NCI-H1417 treated with DMSO at 0.1 percent for 48 hours (cell line): ENCODE results near the gene POFUT2.

Experiments used
- DNase-seq: peaks from one replicate; lab custom pipeline; 2025; lab: John Stamatoyannopoulos, UW

The POFUT2 gene

DNA sequence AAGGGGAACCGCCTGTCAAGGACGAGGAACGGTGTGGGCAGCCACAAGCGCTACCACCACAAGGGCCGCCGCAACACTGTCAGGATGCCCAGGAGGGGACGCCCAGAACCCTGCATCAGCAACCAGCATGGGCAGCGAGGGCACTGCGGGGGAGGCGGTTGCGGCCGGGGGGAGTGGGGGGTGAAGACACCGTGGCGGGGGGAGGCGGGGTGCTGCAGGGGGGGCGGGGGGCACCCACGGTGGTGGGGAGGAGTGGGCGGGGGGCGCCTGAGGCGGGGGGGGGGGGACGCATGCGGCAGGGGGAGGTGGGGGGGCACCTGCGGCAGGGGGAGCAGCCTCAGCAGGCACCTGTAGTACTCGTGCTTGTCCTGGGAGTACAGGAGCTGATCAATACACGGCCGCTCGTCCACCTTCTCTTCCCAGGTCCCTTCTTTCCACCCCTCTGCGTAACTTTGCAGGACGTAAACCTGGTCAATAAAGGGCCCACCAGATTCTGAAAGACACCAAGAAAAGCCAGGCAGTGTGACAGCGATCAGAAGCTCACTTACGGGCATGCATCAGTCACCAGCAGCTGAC, 4.6 kb downstream of the POFUT2 start:
- DNase-seq: no peak

DNA sequence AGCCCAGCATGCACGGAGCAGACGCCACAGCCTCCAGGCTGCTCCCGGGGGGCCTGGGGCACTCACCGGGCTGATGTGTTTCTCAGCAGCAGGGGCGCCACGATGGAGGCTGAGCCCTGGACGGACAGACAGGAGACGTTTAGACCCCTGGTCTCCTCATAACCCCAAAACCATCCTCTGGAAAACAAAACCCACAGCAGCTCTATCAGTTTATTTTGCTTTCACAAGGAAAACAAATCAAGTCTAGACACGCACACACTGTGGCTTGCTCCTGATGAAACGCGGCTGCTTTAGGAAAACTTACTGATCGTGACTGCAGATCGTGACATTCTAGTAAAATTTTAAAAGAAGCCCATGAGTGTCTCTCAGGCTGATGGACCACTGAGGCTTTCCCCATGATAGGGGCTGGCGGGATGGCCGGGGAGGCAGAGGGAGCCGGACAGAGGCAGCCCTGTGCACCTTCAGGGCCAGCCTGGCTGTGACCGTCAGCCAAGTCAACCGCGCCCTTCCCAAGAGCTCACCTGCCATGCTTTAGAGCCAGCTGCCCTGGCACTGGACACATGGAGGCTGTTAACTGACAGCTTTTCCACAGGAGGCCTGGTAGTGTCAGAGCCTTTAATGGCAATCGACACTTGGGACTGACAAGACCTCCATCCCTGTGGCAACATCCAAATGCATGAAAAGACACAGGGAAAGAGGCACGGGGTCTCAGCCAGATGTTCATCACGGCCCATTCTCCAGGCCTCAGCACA, 5.2 kb downstream of the POFUT2 start:
- no peak for DNase-seq

DNA sequence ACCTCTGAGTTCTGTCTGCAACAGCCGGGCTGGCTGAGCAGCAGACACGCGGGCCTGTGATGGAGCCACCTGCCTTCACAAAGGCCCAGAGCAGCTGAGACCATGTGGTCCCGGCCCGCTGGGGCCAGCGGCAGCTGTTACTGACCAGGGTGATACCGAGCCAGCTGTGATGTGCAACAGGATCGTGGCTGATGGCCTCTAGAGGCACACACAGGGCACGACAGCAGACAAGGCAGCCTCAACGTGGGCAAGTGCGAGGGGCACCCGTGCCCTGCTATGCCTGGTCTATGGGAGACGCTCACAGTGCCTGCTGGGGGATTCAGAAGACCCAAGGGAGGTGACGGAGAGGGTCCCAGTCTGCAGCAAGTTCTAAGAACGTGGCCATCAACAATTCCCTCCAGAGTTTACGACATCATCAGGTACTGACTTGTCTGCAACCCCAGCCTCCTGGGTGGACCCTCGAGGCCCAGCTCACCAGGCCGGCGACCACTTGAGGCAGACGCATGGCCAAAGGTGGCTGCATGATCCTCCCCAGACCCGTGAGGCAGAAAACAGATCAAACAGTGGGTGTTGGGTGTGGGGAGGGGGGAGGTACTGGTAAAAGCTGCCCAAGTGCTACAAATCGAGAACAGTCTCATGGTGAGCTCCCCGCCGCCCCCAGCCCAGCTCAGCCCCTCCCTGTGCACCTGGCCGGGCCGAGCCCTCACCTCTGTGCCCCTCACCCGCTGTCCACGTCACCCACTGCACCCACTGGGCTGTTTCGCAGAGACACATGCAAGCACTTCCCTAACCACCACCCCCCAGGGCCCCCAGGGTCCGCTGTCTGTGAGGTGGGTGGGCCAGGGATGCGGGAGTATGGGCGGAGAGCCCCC, 6.0 kb downstream of the POFUT2 start:
- DNase-seq: no peak

DNA sequence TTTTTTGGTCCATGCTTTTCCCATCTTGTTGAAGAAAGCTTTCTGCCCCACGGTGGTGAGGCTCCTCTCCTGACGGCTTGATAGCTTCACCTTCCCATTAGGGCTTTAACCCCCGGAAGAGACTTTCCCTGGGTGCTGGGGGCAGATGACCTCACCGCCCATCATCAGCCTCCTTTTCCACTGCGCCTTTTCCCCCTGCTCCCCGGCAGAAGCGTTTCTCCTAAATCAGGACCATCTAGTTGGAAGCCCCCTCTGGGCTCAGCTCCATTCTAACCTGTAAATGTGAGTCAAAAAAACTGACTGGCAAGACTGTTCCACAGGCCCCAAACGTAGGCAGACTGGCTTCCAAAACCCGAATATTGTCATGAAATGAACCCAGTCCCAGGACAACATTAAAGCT, 6.7 kb downstream of the POFUT2 start:
- no peak for DNase-seq

DNA sequence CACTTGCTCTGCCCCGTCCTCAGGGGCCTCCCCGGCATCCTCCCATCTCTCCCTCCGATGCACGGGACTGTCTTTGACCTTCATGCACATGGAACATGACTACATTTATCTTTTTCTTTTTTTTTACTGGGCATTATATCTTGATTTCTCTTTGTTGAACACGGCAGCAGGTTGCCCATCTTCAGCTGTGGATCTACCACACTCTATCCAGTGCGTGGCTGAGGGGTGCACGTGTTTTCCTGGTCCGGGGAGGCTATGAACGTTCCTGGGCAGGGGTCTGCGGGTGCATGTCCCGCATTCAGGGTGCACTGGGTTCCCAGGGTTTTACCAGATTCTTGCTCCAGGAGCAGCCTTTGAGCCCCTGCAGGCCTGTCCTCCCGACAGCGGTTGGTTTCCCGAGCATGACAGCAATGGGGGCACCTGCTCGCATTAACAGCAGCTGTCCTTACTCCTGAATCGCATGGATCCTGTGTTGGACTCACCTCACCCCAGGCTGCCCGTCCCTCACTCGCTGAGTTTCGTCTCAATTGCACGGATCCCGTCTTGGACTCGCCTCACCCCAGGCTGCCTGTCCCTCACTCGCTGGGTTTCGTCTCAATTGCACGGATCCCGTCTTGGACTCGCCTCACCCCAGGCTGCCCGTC, 7.4 kb downstream of the POFUT2 start:
- DNase-seq: no peak

DNA sequence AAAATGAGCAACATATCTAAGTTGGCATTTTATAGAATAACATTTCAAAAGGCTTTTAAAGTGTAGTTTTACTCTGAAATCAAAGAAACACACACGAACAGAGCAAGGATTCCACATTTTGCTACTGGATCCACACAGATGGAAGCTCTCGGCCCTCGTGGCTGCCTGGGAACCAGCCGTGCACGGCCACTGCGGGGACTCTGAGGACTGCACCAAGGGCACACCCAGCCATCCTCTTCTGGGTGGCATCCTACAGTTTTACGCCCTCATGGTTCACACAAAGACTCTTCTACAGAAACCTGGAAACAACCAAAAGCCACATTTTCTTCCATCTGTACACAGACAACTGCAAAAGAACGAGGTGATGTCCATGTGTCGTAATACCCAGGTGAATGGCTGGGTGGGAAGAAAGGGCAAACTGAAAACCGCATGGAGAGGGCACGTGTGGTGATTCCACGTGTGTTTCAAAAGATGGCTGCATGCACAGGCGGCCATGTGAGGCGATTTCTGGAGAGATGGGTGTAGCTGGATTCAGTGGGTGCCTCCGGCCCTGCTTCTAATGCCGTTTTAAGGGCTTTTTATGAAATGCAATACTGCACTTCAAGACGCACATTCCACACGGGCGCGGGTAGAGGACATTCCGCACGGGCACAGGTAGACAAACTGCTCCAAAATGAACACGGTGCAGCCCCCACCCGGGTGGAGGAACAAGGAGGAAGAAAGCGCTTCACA, 8.1 kb downstream of the POFUT2 start:
- DNase-seq: no peak

DNA sequence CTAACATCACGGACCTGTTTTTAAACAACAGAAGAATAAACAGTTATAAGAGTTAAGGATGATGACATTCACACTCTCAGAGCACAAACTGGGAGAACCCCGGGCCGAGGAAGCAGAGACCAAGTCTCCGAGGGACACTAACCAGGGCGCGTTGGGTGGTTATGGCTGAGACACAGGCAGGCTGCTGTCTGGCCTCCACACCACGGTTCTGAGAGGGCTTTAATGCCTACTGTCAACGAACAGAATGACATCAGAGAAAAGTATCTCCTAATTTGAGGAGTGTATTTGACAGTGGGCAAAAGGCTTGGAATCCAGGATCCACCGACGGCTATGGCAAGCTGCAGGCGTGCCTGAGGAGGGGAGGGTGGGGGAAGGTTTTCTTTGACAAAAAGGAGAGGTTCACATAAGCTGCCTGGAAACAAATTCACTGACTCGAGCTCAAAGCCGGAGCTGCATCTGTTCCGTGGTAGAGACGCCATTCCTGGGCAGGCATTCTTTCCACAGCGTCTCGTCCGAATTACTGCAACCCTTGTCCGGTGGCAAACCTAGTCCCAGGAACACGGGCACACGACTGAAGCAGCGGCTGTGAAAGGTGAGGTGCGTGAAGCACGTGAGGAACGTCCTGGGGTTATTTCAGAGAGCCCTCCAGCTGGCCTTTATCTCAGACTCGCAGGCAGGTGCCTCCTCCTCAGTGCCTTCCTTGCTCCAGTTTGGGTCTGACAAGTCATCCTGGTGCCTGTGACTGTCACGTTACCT, 9.4 kb downstream of the POFUT2 start:
- no peak for DNase-seq

DNA sequence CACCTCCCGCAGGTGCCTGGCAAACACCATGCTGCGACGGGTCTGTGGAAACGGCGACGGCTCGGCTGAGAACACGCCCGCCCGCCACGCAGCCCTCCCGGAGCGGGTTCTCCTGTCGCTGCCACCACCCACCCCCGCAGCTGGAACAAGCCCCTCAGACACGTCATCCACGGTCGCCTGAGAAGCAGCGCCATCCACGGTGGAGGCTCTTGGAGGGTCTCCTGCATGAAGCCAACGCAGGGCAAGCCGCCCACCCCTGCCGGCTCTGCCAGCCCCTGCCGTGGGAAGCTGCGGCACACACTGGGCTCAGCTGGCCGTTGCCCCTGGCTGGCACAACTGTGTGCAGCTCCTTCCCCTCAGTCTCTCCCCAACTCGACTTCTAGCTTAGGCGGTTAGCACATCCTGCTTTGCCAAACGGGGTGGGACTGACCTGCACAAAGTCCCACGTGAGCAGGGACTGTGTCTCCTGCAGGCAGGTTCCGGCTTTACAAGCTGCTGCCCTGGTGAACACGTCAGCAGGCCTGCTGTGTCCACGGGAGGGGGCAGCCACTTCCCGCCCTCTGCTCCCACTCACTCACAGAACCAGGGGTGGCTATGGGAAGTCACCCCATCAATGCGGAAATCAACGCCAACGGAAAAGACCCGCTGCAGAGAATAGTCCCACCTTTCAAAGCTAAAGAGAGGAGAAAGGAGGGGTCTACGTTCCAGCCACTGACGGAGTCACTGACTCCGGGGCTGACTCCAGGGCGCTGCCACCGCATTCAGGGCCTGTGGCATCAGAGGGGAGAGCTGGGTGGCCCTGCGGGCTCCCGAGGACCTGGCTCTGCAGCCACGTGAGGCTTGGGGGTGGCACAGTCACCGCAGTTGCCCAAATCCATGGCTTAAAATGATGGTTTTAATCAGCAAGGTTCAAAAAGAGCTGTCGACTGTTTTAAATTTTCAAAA, 10.3 kb downstream of the POFUT2 start:
- DNase-seq: no peak

DNA sequence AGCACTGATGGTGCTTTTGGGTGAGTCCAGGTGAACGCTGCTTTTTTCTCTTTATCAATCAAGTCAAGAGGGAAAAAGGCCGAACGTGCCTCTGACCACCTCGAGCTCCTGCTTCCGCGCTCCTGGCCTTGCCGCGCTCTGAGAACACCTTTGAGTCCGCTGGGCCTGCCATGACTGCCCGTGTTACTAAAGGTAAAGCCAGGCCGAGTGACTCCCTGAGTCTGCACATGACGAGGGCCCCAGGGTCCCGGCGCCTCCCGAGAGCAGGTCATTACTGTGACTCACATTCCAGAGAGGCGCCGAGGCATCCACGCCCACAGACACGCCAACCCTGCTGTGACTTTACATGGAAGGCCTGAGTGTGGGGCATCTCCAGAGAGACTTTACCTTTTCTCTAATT, 11.1 kb downstream of the POFUT2 start:
- no peak for DNase-seq

DNA sequence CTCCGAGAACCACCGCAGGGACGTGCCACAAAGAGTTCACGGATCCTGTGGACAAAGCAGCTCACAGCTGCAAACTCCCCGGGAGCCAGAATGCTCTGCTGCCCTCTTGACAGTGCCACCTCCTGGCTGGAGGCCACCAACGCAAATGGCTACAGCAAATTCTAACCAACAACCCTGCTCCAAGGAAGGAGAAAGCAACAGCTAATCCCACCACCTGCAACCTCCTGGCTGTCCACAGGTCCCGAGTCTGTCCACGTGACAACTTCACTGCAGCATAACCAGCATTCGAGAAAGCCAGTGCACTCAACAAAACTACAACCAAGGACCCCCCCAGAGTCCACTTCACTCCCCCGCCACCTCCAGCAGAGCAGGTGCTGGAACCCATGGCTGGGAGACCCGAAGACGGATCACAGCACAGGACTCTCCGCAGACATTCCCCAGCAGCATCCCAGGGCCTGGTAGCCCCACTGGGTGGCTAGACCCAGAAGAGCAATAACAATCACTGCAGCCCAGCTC, 17.3 kb downstream of the POFUT2 start:
- no peak for DNase-seq

DNA sequence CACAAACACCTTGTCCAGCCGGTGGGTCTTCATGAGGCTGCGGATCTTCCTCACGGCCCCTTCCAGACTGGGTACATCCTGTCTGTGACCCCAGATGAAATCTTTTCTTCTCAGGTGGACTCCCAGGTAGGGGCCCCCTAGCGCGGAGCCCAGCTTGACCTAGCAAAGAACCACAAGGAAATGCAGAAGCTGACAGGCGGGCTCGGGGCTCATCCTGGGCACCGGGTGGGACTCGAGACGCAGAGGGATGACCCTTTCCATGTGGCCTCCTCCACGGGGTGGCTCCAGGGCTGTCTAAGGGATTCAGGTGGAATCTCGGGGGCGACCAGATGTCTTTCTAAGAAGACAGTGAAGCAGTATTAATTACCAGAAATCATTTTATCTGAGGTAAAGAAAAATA, 17.8 kb downstream of the POFUT2 start:
- DNase-seq: no peak

DNA sequence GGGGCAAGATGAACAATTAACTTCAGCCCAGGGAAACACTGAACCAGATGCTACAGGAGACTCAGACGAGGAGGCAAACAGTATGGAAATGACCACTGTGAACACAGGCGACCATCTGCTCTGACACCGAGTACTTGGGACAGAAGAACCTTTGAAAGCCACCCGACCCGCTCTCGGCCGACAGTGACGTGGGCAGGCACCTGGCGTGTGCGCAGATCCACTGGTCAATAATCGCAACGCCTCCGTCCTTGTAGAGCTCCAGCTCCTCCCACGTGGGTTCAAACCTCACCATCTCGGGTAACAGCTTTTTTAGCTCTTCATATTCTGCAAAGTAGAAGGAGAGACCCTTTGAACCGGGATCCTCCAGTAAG, 20.3 kb downstream of the POFUT2 start:
- no peak for DNase-seq

DNA sequence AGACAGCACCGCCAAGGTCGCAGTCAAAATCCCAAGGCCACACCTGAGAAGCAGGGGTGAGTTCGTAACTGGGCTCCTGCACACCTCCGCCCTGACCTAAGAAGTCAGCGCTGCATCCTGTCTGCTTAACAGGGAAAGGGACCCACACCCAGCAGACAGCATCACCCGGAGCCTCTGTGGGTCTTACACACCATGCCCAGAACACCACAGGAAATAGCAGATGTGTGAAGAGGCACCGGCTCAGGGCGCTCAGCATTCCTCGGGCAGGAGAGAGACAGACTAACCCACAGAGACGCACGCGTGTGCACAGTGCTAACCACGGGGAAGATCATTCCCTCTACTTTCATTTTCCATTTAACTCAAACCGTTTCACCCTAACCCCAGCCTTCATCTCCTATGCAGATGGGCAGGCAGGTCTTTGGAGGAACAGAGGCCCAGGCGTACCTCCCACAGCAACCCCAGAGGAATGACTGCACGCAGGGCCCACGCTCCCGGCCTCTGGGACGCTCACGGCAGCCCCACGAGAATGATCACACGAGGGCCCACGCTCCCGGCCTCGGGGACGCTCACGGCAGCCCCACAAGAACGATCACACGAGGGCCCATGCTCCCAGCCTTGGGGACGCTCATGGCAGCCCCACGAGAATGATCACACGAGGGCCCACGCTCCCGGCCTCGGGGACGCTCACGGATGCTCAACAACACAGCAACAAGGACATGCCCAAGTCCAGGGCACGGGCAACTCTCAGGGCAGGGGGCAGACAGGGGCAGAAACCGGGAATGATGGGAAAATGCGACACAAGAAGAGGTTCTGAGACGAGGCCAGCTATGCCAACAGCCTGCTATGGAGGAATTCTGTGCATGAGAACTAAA, 20.9 kb downstream of the POFUT2 start:
- DNase-seq: no peak

DNA sequence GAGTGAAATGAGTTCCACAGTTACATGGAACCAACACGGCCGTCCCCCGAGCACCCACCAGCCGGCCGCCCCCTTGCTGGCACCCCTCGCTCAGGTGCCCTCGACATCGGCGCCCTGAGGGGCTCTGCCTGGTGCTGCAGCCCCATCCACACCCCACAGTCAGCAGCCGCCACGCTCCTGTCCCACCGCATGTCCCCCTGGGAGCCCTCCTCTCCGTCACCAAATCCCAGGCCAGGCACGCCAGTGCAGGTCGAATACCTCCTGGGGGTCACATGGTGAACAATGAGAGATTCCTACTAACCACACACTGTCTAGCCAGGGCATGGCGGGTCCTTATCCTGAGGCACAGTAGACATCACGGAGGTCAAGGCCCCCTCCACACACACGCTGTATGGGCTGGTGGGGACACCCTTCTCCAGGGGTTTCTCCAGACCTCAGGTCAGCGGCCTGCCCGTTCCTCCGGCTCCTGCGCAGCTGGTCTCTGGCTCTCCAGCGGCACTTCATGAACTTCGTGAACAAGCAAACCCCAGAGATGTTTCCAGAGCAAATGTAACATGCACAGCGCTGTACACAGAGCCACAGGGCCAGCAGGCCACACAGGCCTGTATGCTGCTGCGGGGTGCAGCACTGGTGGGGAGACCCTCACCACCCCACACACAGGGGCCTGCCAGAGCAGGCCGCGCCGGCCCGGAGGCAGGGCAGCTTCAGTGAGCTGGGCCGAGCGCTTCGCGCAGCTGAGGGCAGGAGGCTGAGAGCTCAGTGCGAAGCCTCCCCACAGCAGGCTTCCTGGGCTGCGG, 21.8 kb downstream of the POFUT2 start:
- DNase-seq: no peak

DNA sequence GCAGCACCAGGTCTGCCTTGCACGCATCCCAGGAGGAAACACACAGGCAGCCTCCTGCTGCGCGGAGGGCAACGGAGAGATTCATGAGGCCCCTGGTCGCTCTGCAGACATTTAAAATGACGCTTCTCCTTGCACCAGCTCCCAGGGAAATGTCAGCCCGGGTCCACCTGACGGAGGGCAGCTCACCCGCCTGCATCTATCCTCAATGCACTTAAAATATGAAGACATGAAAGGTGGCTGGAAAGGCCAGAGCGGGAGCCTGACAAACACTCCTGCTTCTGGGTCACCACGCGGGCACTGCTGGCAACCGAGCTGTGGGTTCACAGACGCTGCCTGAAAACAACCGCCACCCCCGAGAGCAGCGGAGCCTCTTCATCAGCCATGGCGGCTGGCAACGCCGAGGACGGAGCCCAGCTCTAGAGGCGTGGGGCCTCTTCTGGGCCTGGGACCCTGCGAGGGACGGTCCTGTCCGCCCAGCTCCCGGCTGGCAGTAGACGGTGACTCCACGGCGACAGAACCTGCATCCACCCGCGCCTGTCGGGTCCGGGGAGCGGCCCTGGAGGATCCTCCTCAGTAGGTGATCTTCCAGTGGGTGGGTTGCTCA, 22.7 kb downstream of the POFUT2 start:
- DNase-seq: no peak

DNA sequence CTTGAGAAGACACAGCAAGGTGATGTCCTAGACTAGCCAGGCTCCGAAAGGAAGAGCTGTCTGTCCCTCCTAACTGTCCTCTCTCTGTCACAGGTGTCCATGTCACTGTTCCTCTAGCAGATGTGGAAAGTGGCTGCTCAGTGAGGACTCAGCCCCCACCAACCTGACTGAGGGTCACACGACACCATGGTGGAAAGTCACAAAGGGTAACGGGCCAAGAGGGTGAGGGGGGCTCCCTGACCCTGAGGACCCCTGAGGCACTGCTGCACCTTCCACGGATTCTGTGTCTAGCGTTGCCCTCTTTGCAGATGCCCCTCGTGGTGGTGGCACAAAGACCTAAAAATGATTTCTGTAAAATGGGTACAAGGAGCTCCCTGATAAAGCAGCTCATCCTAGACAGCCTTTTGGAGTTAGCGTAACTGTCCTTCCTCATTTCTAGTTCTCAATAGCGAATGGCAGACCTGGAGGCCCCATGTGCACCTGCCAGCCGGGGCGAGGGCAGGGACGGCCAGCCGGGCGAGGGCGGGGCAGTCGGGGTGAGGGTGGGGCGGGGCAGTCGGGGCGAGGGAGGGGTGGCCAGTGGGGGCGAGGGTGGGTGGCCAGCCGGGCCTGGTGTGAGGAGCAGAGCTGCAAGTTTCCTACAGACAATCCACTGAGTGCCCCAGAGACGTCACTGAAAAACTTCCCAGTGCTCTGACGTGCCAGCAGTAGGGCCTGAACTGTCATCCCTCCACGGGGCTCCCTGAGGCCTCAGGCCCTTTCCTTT, 23.4 kb downstream of the POFUT2 start:
- no peak for DNase-seq

DNA sequence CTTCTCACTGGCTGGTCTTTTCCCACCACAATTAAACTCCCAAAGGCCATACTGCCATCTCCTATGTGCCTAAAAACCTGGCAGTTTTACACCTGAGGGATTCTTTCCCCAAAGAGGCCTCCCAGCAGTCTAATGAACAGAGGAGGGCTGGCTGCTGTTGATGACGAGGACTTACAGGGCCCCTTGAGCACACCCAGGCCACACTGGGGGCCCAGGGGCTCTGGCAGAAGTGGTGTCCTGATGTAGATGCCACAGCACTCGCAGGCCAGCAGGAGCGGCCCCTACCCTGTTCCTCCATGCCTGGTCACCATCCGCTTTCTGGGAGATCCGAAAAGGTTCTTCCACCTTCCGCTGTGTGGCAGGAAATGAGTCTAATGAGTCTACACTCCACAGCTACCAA, 24.2 kb downstream of the POFUT2 start:
- no peak for DNase-seq
